Measurements from ENCODE around the gene PEPD.

PEPD gene

DNA sequence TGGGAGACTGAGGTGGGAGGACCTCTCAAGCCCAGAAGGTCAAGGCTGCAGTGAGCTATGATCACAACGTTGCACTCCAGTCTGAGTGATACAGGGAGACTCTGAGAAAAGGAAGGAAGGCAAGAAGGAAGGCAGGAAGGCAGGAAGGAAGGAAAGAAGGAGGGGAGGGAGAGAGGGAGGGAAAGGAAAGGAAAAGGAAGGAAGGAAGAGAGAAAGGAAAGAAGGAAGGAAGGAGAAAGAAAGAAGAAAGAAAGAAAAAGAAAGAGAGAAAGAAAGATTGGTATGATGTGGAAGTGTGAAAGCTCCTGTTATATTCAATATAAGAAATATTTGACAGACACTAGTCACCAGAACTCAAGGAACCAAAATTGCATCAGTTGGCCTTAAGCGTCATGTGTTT is 180.6 kb downstream of the PEPD start:
- Histone ChIP-seq H3K27me3 (ENCODE audit: control insufficient read depth in 1 of 2, insufficient read depth in 1 of 2, low read length in 2 of 2) (peaks cover 36 to 45% of the 10 kb centered on the region in 2 experiments), H3K23ac (ENCODE audit: low read length in 2 of 2) (no peak overlapping the region), H3K4ac (ENCODE audit: low read depth in 1 of 2, low read length in 2 of 2) (no peak overlapping the region), H3K14ac (ENCODE audit: low read length in 2 of 2) (no peak overlapping the region), H2AK5ac (ENCODE audit: low read length, severe bottlenecking) (no peak overlapping the region), H3K27ac (ENCODE audit: low read length, poor library complexity, severe bottlenecking) (no peak overlapping the region), H3K18ac (ENCODE audit: low read depth in 1 of 2, low read length in 2 of 2) (no peak overlapping the region), H2BK120ac (ENCODE audit: low read depth, low read length) (no peak overlapping the region), H3K4me2 (ENCODE audit: low read length, poor library complexity, severe bottlenecking) (no peak overlapping the region), H2BK15ac (ENCODE audit: low read depth, poor library complexity, severe bottlenecking) (no peak overlapping the region), H2BK12ac (ENCODE audit: low read length in 2 of 2) (no peak overlapping the region), H4K91ac (ENCODE audit: low read length) (no peak overlapping the region), H3K9ac (ENCODE audit: low read length) (no peak overlapping the region), H3K4me1 (ENCODE audit: control insufficient read depth, insufficient read depth, low read depth, low read length) (no peaks in the 10 kb centered on the region), H4K8ac (ENCODE audit: low read length) (no peak overlapping the region), H3K9me3 (ENCODE audit: control insufficient read depth, low read length) (no peaks in the 10 kb centered on the region), H2BK5ac (ENCODE audit: low read depth, low read length, poor library complexity, severe bottlenecking) (no peak overlapping the region), H3K79me1 (replicated peaks; ENCODE audit: low read length, poor library complexity, severe bottlenecking) (no peaks in the 10 kb centered on the region), H3K36me3 (ENCODE audit: control insufficient read depth in 1 of 2, insufficient read depth in 2 of 2, low read depth in 1 of 2, low read length in 2 of 2) (no peaks in the 10 kb centered on the region), H2AFZ (ENCODE audit: low read depth, low read length) (no peak overlapping the region), H3K4me3 (ENCODE audit: insufficient read depth in 1 of 2, low read depth in 1 of 2, low read length in 2 of 2) (no peak overlapping the region)
- 74% methylated on average over 2 of the region's 2 CpGs for WGBS
- no peak for DNase-seq

DNA sequence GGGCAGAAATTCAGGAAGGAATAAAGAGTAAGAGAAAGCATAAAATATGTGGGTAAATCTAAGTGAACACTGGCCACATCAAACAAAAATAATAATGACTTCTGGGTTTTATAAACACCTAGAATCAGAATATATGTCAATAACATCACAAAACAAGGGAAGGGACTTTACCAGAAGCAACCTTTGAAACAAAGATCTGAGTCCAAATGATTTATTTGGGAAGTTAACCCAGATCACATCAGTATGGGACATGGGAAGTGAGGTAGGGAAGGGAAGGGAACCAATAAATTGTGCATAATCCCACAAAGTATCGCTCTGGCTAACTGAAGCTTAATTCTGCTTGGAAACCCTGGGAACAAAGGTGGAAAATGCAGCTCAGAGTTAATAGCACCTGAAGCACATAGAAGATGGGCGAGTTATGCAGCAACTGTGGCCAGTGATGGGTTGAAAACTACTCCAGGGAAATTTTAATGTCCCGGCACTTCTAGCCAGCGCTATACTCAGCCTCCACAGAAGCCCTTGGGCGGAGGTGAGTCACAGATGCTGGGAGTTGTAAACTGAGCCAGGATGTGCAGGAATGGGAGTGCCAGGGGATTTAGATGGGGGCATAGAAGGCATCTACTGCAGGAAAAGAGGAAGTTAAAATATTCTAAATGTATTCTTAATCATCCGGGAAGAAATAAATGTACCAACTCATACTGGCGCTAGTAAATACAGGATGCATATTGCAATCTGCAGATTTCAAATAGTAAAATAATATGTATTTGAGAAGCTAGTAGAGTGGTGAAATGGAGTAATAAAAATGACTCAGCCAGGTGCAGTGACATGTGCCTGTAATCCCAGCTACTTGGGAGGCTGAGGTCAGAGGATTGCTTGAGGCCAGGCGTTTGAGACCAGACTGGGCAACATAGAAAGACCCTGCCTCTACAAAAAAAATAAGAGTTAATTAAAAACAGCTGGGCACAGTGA is 182.3 kb downstream of the PEPD start:
- Histone ChIP-seq H2AFZ (ENCODE audit: low read depth, low read length) (no peak overlapping the region), H3K4ac (ENCODE audit: low read depth in 1 of 2, low read length in 2 of 2) (no peak overlapping the region), H3K18ac (ENCODE audit: low read depth in 1 of 2, low read length in 2 of 2) (no peak overlapping the region), H3K36me3 (ENCODE audit: control insufficient read depth in 1 of 2, insufficient read depth in 2 of 2, low read depth in 1 of 2, low read length in 2 of 2) (no peaks in the 10 kb centered on the region), H2AK5ac (ENCODE audit: low read length, severe bottlenecking) (no peak overlapping the region), H2BK15ac (ENCODE audit: low read depth, poor library complexity, severe bottlenecking) (no peak overlapping the region), H3K79me1 (replicated peaks; ENCODE audit: low read length, poor library complexity, severe bottlenecking) (no peaks in the 10 kb centered on the region), H3K4me2 (ENCODE audit: low read length, poor library complexity, severe bottlenecking) (no peak overlapping the region), H3K27me3 (ENCODE audit: control insufficient read depth in 1 of 2, insufficient read depth in 1 of 2, low read length in 2 of 2) (peaks cover 24 to 28% of the 10 kb centered on the region in 2 experiments), H3K9ac (ENCODE audit: low read length) (no peak overlapping the region), H4K91ac (ENCODE audit: low read length) (no peak overlapping the region), H3K27ac (ENCODE audit: low read length, poor library complexity, severe bottlenecking) (no peak overlapping the region), H3K4me3 (ENCODE audit: insufficient read depth in 1 of 2, low read depth in 1 of 2, low read length in 2 of 2) (no peak overlapping the region), H3K14ac (ENCODE audit: low read length in 2 of 2) (no peak overlapping the region), H4K8ac (ENCODE audit: low read length) (no peak overlapping the region), H2BK120ac (ENCODE audit: low read depth, low read length) (no peak overlapping the region), H2BK12ac (ENCODE audit: low read length in 2 of 2) (no peak overlapping the region), H3K4me1 (ENCODE audit: control insufficient read depth, insufficient read depth, low read depth, low read length) (no peaks in the 10 kb centered on the region), H2BK5ac (ENCODE audit: low read depth, low read length, poor library complexity, severe bottlenecking) (no peak overlapping the region), H3K23ac (ENCODE audit: low read length in 2 of 2) (no peak overlapping the region), H3K9me3 (ENCODE audit: control insufficient read depth, low read length) (no peaks in the 10 kb centered on the region)
- no peak for DNase-seq
- WGBS, result 79% methylated on average over 5 of the region's 8 CpGs

Data from mesenchymal stem cell (in vitro differentiated cells and primary cell).